GM19025 (cell line): ENCODE results near the gene DIS3L2.
"Not testable (repeated sequence)": the region's sequence is repeated elsewhere in the genome, so short reads cannot be mapped to it uniquely, and the experiment has no call there.

Experiments used
- ATAC-seq: cut with Tn5 transposase; IDR thresholded peaks from one replicate; pipeline ENCODE4 v1.9.1; 2021; ENCODE audit warnings: mild to moderate bottlenecking, low read depth, moderate library complexity; ENCODE audit not compliant: unreplicated experiment

Gene DIS3L2

GRCh38 chr2:232327105-232328031, 365.9 kb downstream of the DIS3L2 start:
- ATAC-seq, result no peak

DNA sequence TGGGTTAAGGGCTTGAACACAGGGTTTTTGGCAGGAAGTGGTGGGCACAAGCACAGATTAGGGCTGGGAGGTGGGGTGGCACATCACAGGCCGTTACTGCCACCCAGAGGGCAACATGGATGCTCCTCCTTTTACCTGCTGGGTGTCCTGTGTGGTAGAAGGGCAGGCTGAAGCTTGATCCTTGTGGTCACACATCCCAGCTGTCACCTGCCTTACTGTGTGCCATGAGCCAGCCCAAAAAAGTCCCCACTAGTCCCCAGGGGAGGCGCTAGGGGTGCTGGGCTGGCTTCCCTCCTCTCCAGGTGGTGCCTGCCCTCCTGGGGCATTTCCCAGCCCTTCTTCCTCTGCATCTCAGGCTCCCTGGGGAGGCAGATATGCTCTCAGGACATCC, 366.5 kb downstream of the DIS3L2 start:
- peak; percentile 64 for ATAC-seq

- no peak for ATAC-seq
Measured at GRCh38 chr2:232328516-232329460, 367.3 kb downstream of the DIS3L2 start.

- ATAC-seq, result no peak
Measured at GRCh38 chr2:232329716-232330067, 368.2 kb downstream of the DIS3L2 start.

DNA sequence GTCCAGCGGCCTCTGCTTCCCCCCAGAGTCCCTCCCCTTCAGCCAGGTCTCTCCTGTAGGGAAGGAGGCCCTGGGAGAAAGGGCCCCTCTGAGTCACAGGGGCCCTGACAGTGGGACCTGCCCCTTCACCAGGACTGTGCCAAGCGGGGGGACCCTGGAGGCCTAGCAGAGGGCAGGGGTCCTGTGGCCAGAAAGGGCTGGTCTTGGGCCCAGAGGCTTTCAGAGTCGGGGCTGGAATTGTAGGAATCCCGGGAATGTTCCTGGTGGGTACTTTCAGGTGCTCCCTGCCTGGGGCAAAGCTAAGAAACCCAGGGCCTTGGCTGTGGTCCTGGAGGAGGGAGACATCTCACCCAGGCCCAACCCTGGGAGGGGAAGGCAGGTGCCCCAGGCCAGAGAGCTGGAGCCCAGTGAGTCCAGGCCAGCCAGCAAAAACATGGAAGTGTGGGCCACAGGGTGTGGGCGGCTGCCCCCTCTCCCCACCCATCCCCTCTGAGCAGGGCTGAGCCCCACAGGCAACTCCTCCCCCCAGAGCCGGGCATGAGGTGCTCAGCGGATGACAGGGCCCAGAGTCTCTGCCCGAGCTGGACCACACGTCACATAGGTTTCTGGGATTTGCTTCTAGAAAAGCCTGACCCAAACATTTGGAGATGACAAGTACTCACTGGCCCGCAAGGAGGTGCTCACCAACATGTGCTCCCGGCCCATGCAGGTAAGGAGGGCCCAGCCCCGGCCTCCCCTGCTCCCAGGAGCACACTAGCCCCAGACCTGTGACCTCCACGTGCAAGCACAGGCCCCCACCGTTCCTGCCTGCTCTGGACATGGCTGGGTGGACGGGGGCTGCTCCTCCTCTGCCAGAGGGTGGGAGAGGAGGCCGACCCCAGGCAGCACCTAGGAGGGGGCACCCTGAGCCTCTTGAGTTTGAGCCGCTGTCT, 368.8 kb downstream of the DIS3L2 start:
- ATAC-seq, result no peak

DNA sequence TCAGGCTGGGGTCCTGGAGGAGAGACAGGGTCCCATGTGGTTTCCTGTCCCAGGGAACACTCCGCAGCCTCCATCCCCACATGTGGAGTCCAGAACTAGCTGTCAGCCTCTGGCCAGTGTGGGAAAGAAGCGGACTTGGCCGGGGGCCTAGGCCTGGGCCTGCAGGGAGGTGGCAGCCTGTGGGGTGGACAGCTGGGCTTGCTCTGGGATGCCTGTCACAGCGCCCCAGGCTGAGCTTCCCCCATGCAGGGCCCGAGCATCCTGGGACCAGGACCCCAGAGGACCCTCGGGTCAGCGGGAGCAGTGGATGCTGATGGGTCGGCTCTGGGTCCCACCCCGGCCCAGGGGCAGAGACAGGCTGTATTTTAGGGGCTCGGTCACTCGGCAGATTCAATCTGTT, 369.5 kb downstream of the DIS3L2 start:
- not testable (repeated sequence) for ATAC-seq

DNA sequence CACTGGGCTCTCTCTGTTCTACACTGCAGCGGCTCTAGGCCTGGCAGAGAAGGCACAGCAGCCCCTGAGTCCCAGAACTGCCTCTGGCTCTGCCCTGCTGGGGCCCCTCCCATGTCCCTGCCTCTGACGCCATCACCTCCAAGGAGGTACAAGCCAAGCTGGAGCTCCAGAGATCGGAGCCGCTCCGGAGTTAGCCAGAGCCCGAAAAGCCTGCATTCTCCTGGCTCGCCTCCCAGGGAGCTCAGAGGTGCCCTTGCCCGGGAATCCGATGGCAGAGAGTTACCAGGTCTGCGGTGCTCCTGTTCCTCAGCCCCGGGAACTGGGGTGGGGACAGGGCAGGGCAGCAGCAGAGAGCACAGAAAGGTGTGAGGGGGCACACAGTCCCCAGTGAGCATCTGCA, 370.1 kb downstream of the DIS3L2 start:
- ATAC-seq, result not testable (repeated sequence)

DNA sequence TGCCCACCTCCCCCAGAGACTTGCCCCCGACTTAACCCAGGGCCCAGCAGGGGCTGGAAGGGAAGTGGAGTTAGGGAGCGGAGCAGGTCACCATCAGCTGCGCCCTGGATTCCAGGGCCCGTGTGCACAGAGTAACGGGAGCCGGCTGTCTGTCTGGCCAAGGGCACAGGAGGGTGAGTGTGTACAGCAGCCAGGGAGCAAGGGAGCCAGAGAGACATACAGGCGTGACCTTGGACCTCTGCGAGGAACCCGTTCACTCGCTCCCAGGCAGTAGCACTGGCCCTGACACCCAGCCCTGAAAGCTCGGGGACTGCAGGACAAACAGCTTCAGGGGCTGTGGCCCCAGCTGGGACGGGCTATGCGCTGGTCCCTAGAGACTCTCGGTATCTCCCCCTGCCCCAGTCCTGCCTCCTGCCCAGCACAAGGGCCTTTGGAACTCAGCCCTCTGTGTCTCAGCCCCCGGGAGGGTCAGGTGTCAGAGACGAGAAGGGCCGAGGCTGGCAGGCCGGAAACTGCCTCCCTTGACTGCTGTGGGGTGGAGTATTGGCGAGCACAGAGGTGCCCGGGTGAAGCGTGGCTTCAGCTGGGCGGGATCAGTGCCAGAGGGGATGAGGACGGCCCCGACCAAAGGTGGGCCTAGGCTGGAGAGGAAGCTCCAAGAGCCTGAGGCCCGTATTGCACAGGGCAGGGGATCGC, 370.9 kb downstream of the DIS3L2 start:
- not testable (repeated sequence) for ATAC-seq

DNA sequence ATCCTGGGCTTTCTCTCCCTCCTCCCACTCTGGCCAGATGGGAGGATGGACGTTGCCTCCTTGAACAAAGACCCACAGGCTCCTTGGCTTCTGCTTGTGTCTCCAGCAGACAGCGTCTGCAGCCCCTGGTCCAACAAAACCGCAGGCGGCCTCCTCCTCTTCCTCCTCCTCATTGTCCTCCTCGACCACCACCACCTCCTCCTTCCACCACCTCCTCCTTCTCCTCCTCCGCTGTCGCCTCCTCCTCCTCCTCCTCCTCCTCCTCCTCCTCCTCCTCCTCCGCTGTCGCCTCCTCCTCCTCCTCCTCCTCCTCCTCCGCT, 371.4 kb downstream of the DIS3L2 start:
- no peak for ATAC-seq

DNA sequence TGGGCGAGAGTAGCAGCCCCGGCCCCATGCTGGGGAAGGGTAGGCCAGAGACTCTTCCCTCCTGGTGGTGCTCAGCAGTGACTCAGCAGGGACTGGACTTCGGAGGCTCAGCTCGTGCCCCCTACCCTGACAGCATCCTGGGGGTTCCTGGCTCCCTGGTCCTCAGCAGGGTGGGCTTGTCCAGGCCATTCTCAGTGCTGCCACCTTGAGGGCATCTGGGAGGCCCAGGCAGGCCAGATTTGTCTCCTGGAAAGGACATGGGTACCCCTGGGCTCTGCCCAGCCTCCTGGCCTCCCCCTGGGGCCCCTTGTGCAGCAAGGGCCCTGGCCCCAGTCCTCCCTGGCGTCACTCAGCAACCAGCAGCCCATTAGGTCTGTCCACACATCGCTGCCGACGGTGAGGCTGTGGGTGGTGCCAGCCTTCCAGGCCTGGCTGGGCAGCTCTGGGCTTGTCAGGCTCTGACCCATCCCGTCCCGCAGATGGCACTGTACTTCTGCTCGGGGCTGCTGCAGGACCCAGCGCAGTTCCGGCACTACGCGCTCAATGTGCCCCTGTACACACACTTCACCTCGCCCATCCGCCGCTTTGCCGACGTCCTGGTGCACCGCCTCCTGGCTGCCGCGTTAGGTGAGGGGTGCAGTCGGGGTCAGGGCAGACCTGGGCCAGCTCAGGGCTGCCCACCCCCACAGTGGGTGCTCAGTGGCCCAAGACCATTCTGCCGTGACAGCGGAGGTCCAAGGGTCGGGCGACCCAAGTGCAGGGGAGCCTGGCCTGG, 372.0 kb downstream of the DIS3L2 start:
- no peak for ATAC-seq

- not testable (repeated sequence) for ATAC-seq
Measured at GRCh38 chr2:232334136-232334884, 372.8 kb downstream of the DIS3L2 start.

- not testable (repeated sequence) for ATAC-seq
Measured at GRCh38 chr2:232334885-232335205, 373.3 kb downstream of the DIS3L2 start.

DNA sequence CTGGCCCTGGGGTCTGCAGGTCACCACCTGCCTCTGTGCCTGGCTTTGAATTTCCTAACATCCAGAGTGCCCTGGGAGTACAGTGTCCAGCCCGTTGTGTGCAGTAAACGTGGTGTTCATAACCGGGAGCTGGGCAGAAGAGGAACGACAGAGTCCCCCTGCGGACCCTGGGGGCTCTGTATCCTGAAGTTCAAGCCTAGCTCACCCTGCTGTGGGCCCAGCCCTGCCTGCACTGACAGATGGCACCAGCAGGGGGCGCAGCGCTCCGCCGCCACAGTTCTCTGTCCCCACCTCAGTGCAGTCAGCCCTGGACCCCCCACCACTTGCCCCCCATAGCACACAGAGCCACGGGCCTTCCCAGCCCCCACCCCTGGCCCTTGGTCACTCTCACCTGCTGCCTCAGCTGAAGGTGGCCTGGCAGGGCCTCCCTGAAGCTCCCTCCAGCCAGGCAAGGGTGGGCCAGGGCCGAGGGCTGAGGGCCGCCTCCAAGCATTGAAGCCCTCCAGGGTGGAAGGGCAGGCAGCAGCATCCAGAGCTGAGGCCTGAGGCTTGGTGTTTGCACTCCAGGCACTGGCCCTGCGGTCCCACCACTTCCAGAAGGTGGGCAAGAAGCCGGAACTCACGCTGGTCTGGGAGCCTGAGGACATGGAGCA, 373.8 kb downstream of the DIS3L2 start:
- ATAC-seq, result not testable (repeated sequence)

- no peak for ATAC-seq
Measured at GRCh38 chr2:232335859-232336215, 374.3 kb downstream of the DIS3L2 start.

- ATAC-seq, result no peak
Measured at GRCh38 chr2:232336241-232336736, 374.8 kb downstream of the DIS3L2 start.

GRCh38 chr2:232336981-232337720, 375.6 kb downstream of the DIS3L2 start:
- no peak for ATAC-seq

DNA sequence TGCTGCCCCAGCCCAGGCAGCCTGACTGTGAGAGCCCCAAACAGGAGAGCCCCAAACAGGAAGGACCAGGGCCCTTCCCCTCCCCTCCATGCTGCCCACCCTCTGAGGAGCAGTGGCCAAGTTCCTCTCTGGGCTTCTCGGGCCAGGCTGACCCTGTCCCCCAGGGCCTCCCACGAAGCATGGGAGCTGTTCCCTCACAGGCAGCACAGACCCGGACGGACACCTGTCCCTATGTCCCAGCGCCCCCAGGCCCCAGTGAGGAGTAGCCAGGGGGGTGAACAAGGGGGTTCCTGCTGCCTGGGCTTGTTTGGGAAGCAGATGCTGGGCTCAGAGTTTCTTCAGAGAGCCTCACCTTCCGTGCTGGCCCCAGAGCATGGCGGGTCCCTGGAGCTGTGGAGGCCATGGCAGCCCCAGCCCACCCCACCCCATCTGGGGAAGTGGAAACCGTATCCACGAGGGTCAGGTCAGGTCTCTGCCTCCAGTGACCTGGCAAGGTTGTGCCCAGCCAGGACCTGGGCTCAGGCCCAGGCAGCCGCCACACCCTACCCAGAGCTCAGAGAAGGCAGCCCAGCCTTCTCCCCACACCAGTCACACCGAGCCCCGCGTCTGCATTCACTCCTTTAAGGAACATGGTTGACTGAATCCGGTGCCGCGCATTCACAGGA, 376.7 kb downstream of the DIS3L2 start:
- ATAC-seq, result not testable (repeated sequence)
